ENCODE measurements around the gene GIN1.
A peak's percentile ranks its signal among the peaks of the same experiment; 100 is the strongest.

The GIN1 gene

DNA sequence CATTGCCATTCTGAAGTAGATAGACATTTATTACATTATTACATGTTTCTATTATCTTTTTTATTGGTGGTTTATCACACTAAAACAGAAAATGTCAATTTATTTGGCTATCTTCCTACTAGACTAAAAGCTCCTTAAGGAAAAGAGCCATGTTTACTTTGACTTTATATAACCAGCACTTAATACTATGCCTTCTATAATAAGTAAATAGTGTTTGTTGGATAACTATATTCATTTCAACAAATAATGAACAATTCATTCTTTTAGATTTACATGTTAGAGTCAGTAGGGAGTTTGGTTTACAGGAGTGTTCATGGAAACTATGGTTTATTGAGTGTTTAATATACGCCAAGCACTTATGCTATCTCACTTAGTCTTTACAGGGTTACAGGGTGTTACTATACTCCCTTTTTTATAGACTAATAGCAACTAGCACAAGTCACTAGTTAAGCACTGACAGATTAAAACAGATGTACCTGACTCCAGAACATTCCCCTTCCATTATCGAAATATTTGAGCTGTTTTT, 7.4 kb upstream of the GIN1 start:
- TF ChIP-seq, protein P1, sequence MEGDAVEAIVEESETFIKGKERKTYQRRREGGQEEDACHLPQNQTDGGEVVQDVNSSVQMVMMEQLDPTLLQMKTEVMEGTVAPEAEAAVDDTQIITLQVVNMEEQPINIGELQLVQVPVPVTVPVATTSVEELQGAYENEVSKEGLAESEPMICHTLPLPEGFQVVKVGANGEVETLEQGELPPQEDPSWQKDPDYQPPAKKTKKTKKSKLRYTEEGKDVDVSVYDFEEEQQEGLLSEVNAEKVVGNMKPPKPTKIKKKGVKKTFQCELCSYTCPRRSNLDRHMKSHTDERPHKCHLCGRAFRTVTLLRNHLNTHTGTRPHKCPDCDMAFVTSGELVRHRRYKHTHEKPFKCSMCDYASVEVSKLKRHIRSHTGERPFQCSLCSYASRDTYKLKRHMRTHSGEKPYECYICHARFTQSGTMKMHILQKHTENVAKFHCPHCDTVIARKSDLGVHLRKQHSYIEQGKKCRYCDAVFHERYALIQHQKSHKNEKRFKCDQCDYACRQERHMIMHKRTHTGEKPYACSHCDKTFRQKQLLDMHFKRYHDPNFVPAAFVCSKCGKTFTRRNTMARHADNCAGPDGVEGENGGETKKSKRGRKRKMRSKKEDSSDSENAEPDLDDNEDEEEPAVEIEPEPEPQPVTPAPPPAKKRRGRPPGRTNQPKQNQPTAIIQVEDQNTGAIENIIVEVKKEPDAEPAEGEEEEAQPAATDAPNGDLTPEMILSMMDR (IDR thresholded peaks at IDR 0.05; ENCODE audit: insufficient read depth, low read length, missing control alignments) = no peak
- H3K4me3 ChIP-seq (ENCODE audit: low read depth, low read length) = no peak overlapping the region
- ChIA-PET CTCF (interaction anchor here (5.4 kb wide), 1 partner anchor 11 kb away, joined by 54 read pairs; no protein-coding TSS in a partner anchor), POLR2A (no interaction called here)
- DNase-seq (ENCODE audit: low read depth, low spot score) = no peak

DNA sequence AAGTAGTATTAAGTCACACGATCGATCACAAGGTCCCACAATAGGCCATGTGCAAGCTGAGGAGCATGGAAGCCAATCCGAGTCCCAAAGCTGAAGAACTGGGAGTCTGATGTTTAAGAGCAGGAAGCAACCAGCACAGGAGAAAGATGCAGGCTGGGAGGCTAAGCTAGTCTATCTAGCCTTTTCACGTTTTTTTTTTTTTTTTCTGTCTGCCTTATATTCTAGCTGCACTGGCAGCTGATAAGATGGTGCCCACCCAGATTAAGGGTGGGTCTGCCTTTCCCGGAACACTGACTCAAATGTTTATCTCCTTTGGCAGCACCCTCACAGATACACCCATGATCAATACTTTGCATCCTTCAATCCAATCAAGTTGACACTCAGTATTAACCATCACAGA, 6.6 kb upstream of the GIN1 start:
- H3K4me3 ChIP-seq (ENCODE audit: low read depth, low read length) = no peak overlapping the region
- ChIA-PET CTCF (interaction anchor here (1.1 to 5.4 kb wide), 2 partner anchors 12 to 351 kb away, joined by 3 to 54 read pairs; no protein-coding TSS in a partner anchor), POLR2A (no interaction called here)
- TF ChIP-seq, protein P1 (IDR thresholded peaks at IDR 0.05; ENCODE audit: insufficient read depth, low read length, missing control alignments) = no peak
- no peak for DNase-seq (ENCODE audit: low read depth, low spot score)

DNA sequence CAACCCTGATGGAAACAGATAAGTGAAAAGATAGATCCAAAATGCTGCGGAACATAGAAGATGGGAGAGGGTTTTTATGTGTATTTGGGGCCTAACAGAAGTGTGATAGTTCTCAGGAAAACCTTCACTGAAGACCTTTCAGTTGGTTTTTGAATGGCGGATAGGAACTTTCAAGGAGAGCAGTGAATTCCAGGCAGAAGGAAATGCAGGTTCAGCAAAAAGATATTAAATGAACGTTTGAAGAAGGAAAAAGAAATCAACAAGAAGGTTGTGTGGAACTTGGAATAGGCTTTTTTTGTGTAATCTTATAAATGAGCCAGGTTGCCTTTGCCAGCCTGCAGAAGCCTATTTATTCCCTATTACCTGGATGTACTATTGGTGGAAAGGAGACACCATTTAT, 2.3 kb upstream of the GIN1 start:
- ChIA-PET POLR2A (no interaction called here), CTCF (interaction anchor here (0.8 to 2.0 kb wide), 2 partner anchors 16 to 17 kb away, joined by 4 to 7 read pairs; no protein-coding TSS in a partner anchor)
- no peak overlapping the region for H3K4me3 ChIP-seq (ENCODE audit: low read depth, low read length)
- TF ChIP-seq, protein P1 (IDR thresholded peaks at IDR 0.05; ENCODE audit: insufficient read depth, low read length, missing control alignments) = no peak
- no peak for DNase-seq (ENCODE audit: low read depth, low spot score)

DNA sequence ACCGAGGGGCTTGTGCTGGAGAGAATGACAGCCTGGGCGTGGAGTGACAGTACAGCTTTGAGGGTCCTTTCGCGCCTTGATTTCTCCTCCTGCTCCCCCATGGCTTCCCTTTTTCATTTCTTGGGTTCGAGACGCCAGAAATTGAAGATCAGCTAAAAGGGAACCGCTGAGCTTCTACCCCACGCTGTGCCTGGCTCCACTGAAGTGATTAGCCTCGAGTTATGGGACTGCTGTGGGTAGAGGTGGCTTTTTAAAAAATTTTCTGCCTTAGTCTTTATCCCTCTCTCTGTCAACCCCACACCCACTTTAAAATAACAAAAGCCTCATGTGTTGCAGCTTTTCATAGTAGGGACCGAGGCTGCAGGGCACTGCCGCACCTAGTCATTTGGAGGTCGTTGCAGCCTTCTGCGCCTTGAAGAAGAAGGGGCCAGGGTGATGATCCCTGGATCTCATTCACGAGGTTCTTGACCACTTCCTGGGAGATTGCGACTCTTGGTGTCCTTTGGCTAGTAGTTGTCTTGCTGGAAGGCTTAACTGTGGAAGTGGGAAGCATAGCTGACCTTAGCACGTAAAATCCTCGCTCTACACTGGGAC, 766 bp upstream of the GIN1 start:
- peak overlapping the region; percentile 88 for H3K4me3 ChIP-seq (ENCODE audit: low read depth, low read length)
- TF ChIP-seq, protein P1 (IDR thresholded peaks at IDR 0.05; ENCODE audit: insufficient read depth, low read length, missing control alignments) = no peak
- CTCF ChIA-PET = interaction anchor here (1.0 to 3.2 kb wide), 3 partner anchors 9 to 104 kb away, joined by 3 to 19 read pairs (median 4); no protein-coding TSS in a partner anchor
- POLR2A ChIA-PET = interaction anchor here (0.6 to 1.4 kb wide), 5 partner anchors 8 to 255 kb away, joined by 3 to 5 read pairs (median 3); no protein-coding TSS in a partner anchor
- DNase-seq (ENCODE audit: low read depth, low spot score) = no peak

DNA sequence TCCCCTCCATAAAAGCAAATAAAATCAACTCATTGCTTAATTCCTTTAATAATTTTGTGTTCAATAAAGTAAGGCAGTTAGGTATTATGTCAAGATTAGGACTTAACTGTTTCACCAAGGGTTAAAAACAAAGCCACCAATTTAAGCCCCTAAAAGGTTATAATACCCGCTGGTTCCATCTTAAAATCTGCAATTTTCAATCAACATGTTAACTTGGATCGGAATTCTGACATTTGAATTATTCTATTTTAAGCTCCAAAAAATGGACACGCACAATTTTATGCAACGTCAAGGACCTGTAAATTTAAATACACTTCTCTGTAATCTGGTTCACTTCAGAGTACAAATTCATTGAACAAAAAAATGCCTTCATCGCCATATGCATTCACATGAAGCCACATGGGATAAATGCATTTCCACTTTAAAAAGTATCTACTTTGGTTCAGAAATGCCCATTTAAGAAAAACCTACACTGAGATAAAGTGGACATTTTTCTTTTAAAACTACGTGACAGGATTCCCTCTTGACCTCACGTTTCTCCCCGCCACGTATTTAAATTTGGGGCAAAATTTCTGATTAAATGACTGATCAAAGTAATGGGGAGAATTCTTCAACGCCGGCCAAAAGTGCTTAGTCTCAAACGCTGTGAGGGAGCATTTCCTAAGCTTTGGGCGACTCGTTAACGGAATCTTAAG, 721 bp downstream of the GIN1 start:
- peak overlapping the region; percentile 88 for H3K4me3 ChIP-seq (ENCODE audit: low read depth, low read length)
- POLR2A ChIA-PET = no interaction called here
- DNase-seq (ENCODE audit: low read depth, low spot score) = no peak
- CTCF ChIA-PET = interaction anchor here (0.8 to 3.2 kb wide), 5 partner anchors 15 to 358 kb away, joined by 3 to 19 read pairs (median 3); no protein-coding TSS in a partner anchor
- TF ChIP-seq, protein P1 (IDR thresholded peaks at IDR 0.05; ENCODE audit: insufficient read depth, low read length, missing control alignments) = no peak

DNA sequence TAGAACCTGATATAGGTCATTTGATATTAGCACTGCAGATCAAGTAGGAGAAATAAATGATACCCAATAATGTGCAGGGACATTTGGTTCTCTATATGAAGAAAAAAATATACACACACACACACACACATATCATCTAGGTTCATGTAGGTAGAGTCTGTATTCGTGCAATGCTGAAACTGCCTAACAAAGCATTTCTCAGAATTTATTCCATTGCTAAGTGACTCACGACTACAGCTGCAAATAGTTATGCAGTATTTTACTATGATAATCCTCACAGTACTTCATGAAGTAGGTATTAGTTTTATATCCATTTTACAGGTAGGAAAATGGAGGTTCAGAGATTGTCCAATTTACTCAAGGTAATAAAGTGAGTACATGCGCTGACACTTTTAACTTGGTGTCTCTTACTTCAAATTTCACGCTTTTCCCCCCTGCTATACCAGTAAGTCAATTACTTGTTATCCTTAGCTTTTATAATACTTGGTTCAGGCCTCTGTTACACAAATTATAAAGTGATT, 2.4 kb downstream of the GIN1 start:
- ChIA-PET POLR2A (no interaction called here), CTCF (interaction anchor here (1.0 kb wide), 1 partner anchor 107 kb away, joined by 3 read pairs; no protein-coding TSS in a partner anchor)
- TF ChIP-seq, protein P1 (IDR thresholded peaks at IDR 0.05; ENCODE audit: insufficient read depth, low read length, missing control alignments) = no peak
- DNase-seq (ENCODE audit: low read depth, low spot score) = no peak
- no peak overlapping the region for H3K4me3 ChIP-seq (ENCODE audit: low read depth, low read length)

Data from AG04449 (cell line).